RWPE2 (cell line): ENCODE results near the gene SWI5.
"Not testable (repeated sequence)": the region's sequence is repeated elsewhere in the genome, so short reads cannot be mapped to it uniquely, and the experiment has no call there.

Source experiments
- ATAC-seq: fragments of 200-7000 bp; cut with Tn5 transposase; 3 replicates; pipeline ENCODE4 v1.9.1; 2021; ENCODE audit warnings: low read depth
- DNase-seq: peaks from one replicate; pipeline ENCODE4 v3.0.0-alpha.2; 2020; ENCODE audit warnings: low spot score
- H3K27ac ChIP-seq: fragments of 450-650 bp; 2 replicates; pipeline ENCODE4 v1.5.1; 2017; ENCODE audit warnings: mild to moderate bottlenecking; ENCODE audit not compliant: poor library complexity, severe bottlenecking
- H3K27me3 ChIP-seq: fragments of 250-450 bp; sonication (Bioruptor Pico); 2 replicates; pipeline ENCODE4 v1.5.1; 2021; ENCODE audit warnings: mild to moderate bottlenecking, moderate library complexity; ENCODE audit not compliant: insufficient read depth, poor library complexity, severe bottlenecking
- H3K36me3 ChIP-seq: fragments of 250-450 bp; sonication (Bioruptor Pico); 2 replicates; pipeline ENCODE4 v1.5.1; 2020; ENCODE audit warnings: low read depth, mild to moderate bottlenecking, moderate library complexity
- H3K4me1 ChIP-seq: fragments of 250-450 bp; sonication (Bioruptor Pico); 2 replicates; pipeline ENCODE4 v1.5.1; 2021; ENCODE audit warnings: mild to moderate bottlenecking, moderate library complexity; ENCODE audit not compliant: insufficient read depth, poor library complexity, severe bottlenecking
- H3K4me3 ChIP-seq: fragments of 250-450 bp; sonication (Bioruptor Pico); 2 replicates; pipeline ENCODE4 v1.5.1; 2021; ENCODE audit warnings: mild to moderate bottlenecking, moderate library complexity; ENCODE audit not compliant: severe bottlenecking
- H3K9me3 ChIP-seq: fragments of 250-450 bp; sonication (Bioruptor Pico); 2 replicates; pipeline ENCODE4 v1.5.1; 2021; ENCODE audit warnings: mild to moderate bottlenecking, moderate library complexity; ENCODE audit not compliant: severe bottlenecking
- TF ChIP-seq, protein P1 (sequence below): fragments of 450-650 bp; IDR thresholded peaks from one replicate; pipeline ENCODE4 v1.5.1; 2017; ENCODE audit warnings: mild to moderate bottlenecking, moderate library complexity; ENCODE audit not compliant: poor library complexity, severe bottlenecking

The SWI5 gene

DNA sequence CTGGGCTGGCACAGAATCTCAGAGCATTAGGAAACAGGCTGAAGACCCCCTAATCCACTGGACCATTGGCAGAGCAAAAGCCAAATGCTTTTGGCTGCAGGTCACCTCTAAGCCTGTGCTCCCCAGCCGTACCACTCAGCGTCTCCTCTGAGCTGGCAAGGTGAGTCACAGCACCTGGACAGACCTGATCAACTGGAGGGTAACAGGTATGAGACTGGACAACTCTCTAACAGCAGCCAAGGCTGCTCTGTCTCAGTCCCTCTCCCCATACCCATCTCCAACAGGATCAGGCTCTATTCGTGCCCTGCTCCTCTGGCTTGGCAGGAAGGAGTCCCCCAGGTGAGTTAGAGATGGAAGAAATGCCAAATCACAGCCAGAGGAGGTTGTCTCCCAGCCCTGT, 5.0 kb upstream of the SWI5 start:
- TF ChIP-seq, protein P1, sequence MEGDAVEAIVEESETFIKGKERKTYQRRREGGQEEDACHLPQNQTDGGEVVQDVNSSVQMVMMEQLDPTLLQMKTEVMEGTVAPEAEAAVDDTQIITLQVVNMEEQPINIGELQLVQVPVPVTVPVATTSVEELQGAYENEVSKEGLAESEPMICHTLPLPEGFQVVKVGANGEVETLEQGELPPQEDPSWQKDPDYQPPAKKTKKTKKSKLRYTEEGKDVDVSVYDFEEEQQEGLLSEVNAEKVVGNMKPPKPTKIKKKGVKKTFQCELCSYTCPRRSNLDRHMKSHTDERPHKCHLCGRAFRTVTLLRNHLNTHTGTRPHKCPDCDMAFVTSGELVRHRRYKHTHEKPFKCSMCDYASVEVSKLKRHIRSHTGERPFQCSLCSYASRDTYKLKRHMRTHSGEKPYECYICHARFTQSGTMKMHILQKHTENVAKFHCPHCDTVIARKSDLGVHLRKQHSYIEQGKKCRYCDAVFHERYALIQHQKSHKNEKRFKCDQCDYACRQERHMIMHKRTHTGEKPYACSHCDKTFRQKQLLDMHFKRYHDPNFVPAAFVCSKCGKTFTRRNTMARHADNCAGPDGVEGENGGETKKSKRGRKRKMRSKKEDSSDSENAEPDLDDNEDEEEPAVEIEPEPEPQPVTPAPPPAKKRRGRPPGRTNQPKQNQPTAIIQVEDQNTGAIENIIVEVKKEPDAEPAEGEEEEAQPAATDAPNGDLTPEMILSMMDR = peak; percentile 7
- no peaks in the 10 kb centered on the region for H3K27me3 ChIP-seq
- DNase-seq (no peak), ATAC-seq (peak; percentile 93)
- H3K4me1 ChIP-seq = peaks cover 6% of the 10 kb centered on the region
- no peak overlapping the region for H3K4me3 ChIP-seq
- H3K36me3 ChIP-seq = peaks cover 57% of the 10 kb centered on the region
- H3K27ac ChIP-seq = peak overlapping the region; percentile 31
- H3K9me3 ChIP-seq = no peaks in the 10 kb centered on the region

DNA sequence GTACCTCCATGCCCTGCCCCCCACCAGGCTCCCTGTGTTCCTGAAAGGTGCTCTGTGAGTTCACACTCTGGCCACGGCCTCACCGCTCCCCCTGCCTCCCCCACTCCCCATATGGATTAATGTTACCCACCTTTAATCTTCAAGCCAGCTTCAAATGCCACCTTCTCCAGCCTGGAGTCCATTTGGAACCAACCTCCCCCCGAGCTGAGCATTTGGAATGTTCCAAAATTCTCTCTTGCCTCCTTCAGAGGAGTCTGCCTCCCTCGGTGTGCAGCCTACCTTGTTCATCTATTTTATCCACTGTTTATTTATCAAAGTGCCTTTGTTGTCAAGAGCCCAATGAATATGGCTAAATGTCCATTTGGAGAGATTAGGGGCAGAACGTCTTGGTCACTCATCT, 4.6 kb upstream of the SWI5 start:
- ATAC-seq (no peak; the same call in 2 of the 3 replicates), DNase-seq (no peak)
- no peaks in the 10 kb centered on the region for H3K27me3 ChIP-seq
- peaks cover 6% of the 10 kb centered on the region for H3K4me1 ChIP-seq
- H3K27ac ChIP-seq = peak overlapping the region; percentile 31
- H3K4me3 ChIP-seq = no peak overlapping the region
- TF ChIP-seq, protein P1 = no peak
- H3K36me3 ChIP-seq = peaks cover 53% of the 10 kb centered on the region
- no peaks in the 10 kb centered on the region for H3K9me3 ChIP-seq

DNA sequence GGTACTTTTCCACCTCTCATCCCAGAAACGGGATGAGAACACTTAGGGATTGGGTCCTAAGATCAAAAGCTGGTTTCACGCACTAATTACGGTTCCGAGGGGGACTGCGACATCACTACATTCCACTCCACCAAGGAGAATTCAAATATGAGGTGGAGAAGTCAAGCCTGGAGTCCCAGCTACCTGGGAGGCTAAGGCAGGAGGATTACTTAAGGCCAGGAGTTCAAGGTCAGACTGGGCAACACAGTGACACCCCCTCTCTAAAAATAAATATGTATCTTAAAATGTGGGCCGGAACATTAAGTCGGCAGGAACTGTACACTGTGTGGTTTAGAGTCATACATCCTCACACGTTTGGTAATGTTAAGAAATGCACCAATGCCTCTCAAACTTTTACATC, 1.8 kb upstream of the SWI5 start:
- H3K4me3 ChIP-seq = no peak overlapping the region
- ATAC-seq (no peak), DNase-seq (no peak)
- no peaks in the 10 kb centered on the region for H3K9me3 ChIP-seq
- H3K27ac ChIP-seq = no peak overlapping the region
- no peaks in the 10 kb centered on the region for H3K27me3 ChIP-seq
- TF ChIP-seq, protein P1 = no peak
- H3K36me3 ChIP-seq = peaks cover 37% of the 10 kb centered on the region
- H3K4me1 ChIP-seq = peaks cover 6% of the 10 kb centered on the region

DNA sequence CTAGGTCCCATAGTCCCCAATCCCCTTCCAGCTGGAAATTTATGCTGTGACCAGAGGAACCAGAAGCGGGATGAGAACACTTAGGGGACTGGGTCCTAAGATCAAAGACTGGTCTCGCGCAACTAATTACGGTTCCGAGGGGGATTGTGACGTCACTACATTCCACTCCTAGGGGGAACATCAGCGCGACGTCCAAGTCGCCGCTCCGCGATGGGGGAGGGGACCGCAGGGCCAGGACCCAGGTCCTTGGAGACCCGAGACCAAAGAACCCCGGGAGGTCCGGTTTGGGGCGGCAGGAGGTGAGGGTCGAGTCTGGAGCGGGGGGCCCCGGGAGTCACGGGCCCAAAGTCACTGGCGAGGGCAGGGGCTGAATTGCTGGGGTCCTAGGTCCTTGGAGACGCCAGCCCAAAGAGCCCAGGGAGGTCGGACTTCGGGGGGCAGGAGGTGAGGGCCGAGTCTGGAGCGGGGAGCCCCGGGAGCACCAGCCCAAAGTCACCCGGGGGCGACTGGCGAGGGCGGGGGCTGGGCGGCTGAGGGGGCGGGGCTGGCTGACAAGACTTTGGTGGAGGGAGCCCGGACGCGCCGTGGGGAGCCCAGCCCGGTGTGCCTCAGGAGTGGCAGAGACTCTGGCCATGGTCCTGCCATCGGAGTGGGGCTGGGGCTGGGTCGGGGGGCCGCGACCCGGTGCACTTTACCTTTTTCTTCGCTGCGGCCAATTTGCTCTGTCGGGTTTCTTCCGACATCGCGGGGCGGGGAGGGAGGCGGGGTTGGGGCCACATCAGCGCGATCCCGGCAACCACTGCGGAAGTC, 673 bp upstream of the SWI5 start, which contains the start of gene GOLGA2:
TSS of gene GOLGA2 (minus strand) at position 810 of the 810 bp plus-strand sequence. CDS start at position 779, 31 bp downstream.
- H3K9me3 ChIP-seq = no peaks in the 10 kb centered on the region
- DNase-seq (no peak), ATAC-seq (peak; percentile 52)
- TF ChIP-seq, protein P1 = no peak
- H3K27ac ChIP-seq = peak within 1 kb of the TSS; percentile 60
- H3K4me1 ChIP-seq = peaks cover 6% of the 10 kb centered on the region
- peaks cover 34% of the 10 kb centered on the region for H3K36me3 ChIP-seq
- peak within 1 kb of the TSS; percentile 64 for H3K4me3 ChIP-seq
- no peaks in the 10 kb centered on the region for H3K27me3 ChIP-seq

DNA sequence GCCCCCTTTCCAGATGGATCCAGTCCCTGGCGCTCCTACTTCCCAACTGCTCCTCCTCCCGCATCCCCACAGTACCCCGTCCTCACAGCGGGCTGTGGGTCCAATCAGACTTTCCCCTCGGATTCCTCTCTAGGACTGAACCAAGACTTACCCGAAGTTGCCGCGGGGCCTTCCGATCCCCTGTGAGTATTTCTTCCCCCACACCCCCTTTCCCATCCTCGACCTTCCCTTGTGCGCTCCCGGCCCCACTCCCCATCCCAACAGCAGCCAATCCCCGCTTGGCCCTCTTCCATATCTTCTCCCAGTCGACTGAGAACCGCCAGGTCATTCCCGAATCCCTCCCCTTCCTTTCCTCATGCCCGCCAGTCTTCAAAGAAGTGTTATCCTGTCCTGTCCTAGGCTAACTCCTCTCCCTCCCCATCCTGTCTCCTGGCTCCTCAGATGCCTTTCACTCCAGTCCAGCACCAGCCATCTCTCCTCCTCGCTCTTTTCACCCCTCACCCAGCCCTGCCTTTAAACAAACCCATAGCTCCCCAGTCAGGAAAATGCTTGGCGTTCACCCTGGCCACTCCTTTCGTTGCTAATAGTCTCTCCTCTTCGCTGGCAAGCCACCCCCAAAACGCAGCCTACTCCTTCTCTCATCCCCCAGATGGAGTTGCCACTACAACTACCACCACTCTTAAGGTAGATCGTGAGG, 646 bp downstream of the SWI5 start:
- no peak for DNase-seq
- peak overlapping the region; percentile 32 for H3K27ac ChIP-seq
- ATAC-seq = peak; percentile 48
- H3K4me3 ChIP-seq = peak overlapping the region; percentile 64
- H3K36me3 ChIP-seq = peaks cover 23% of the 10 kb centered on the region
- TF ChIP-seq, protein P1 = no peak
- peaks cover under 1% of the 10 kb centered on the region for H3K4me1 ChIP-seq
- no peaks in the 10 kb centered on the region for H3K9me3 ChIP-seq
- no peaks in the 10 kb centered on the region for H3K27me3 ChIP-seq

DNA sequence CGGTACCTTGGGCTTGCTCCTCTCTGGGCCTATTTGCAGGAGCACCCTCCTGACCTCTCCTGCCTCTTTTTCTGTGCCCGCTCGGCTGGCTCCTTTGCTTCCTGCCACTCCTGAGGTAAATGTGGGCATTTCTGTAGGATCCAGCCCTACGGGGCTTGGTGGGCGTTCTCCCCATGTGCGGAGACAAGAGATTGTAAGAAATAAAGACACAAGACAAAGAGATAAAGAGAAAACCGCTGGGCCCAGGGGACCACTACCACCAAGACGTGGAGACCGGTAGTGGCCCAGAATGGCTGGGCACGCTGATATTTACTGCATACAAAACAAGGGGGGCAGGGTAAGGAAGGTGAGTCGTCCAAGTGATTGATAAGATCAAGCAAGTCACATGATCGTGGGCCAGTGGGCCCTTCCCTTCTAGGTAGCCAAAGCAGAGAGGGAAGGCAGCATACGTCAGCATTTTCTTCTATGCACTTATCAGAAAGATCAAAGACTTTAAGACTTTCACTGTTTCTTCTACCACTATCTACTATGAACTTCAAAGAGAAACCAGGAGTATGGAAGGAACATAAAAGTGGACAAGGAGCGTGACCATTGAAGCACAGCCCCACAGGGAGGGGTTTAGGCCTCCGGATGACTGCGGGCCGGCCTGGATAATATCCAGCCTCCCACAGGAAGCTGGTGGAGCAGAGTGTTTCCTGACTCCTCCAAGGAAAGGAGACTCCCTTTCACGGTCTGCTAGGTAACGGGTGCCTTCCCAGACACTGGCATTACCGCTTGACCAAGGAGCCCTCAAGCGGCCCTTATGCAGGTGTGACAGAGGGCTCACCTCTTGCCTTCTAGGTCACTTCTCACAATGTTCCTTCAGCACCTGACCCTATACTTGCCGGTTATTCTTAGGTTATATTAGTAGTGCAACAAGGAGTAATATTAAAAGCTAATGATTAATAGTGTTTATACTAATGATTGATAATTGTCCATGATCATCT, 3.3 kb downstream of the SWI5 start:
- DNase-seq, H3K36me3 ChIP-seq, H3K27ac ChIP-seq, H3K4me3 ChIP-seq, H3K27me3 ChIP-seq, H3K4me1 ChIP-seq, ATAC-seq, H3K9me3 ChIP-seq: not testable (repeated sequence)
